Activated CD8-positive, alpha-beta T cell treated with anti-CD3 and anti-CD28 coated beads for 36 hours (primary cell): ENCODE results near the gene CIROP. TPM values are rescaled to one million over a fixed set of nuclear protein-coding genes. Genes with fewer than 3 reads are reported as not detected.
A peak's percentile ranks its signal among the peaks of the same experiment; 100 is the strongest.

ENCODE experiments used
- ATAC-seq: fragments of 200-7000 bp; cut with Tn5 transposase; one replicate; pipeline ENCODE4 v1.10.0; 2021; ENCODE audit warnings: mild to moderate bottlenecking, moderate library complexity
- CTCF ChIA-PET: fragments of 350-600 bp; sonication (Branson Sonifier 250); formaldehyde crosslinking; loops from one replicate; lab custom pipeline; 2021; ENCODE audit warnings: antibody characterized with exemption; lab: Charles Lee
- POLR2A ChIA-PET: fragments of 350-600 bp; sonication (Branson Sonifier 250); formaldehyde crosslinking; loops from one replicate; lab custom pipeline; 2021; ENCODE audit warnings: antibody characterized with exemption; lab: Charles Lee
- DNase-seq: peaks from one replicate; pipeline ENCODE4 v3.0.0-alpha.2; 2020
- H3K27ac Mint-ChIP-seq: one replicate; pipeline ENCODE4 v1.8.0; 2021; ENCODE audit warnings: mild to moderate bottlenecking, mixed read lengths
- H3K27me3 Mint-ChIP-seq: one replicate; pipeline ENCODE4 v1.8.0; 2021; ENCODE audit warnings: mixed read lengths
- H3K36me3 Mint-ChIP-seq: one replicate; pipeline ENCODE4 v1.8.0; 2021; ENCODE audit warnings: low read depth, mixed read lengths
- H3K4me1 Mint-ChIP-seq: one replicate; pipeline ENCODE4 v1.8.0; 2021; ENCODE audit warnings: low read depth, mixed read lengths
- H3K4me3 Mint-ChIP-seq: one replicate; pipeline ENCODE4 v1.8.0; 2021; ENCODE audit warnings: mild to moderate bottlenecking, moderate library complexity, mixed read lengths
- H3K9me3 Mint-ChIP-seq: one replicate; pipeline ENCODE4 v1.8.0; 2021; ENCODE audit warnings: mixed read lengths
- intact Hi-C: fragments of 100-400 bp; cut with micrococcal nuclease; formaldehyde crosslinking; loops from one replicate; pipeline ENCODE4 v1.10.0; 2022
- total RNA-seq, 2 experiments: library from RNA; stranded (reverse); gene quantifications; one replicate each; pipeline ENCODE4 v1.2.3, GENCODE V29; 2021
- TF ChIP-seq, protein P1 (sequence below): fragments of 200-600 bp; IDR thresholded peaks from one replicate; pipeline ENCODE4 v1.8.0; 2022; ENCODE audit warnings: antibody characterized with exemption, mild to moderate bottlenecking

CIROP gene, protein sequence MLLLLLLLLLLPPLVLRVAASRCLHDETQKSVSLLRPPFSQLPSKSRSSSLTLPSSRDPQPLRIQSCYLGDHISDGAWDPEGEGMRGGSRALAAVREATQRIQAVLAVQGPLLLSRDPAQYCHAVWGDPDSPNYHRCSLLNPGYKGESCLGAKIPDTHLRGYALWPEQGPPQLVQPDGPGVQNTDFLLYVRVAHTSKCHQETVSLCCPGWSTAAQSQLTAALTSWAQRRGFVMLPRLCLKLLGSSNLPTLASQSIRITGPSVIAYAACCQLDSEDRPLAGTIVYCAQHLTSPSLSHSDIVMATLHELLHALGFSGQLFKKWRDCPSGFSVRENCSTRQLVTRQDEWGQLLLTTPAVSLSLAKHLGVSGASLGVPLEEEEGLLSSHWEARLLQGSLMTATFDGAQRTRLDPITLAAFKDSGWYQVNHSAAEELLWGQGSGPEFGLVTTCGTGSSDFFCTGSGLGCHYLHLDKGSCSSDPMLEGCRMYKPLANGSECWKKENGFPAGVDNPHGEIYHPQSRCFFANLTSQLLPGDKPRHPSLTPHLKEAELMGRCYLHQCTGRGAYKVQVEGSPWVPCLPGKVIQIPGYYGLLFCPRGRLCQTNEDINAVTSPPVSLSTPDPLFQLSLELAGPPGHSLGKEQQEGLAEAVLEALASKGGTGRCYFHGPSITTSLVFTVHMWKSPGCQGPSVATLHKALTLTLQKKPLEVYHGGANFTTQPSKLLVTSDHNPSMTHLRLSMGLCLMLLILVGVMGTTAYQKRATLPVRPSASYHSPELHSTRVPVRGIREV
- total RNA-seq = not detected

DNA sequence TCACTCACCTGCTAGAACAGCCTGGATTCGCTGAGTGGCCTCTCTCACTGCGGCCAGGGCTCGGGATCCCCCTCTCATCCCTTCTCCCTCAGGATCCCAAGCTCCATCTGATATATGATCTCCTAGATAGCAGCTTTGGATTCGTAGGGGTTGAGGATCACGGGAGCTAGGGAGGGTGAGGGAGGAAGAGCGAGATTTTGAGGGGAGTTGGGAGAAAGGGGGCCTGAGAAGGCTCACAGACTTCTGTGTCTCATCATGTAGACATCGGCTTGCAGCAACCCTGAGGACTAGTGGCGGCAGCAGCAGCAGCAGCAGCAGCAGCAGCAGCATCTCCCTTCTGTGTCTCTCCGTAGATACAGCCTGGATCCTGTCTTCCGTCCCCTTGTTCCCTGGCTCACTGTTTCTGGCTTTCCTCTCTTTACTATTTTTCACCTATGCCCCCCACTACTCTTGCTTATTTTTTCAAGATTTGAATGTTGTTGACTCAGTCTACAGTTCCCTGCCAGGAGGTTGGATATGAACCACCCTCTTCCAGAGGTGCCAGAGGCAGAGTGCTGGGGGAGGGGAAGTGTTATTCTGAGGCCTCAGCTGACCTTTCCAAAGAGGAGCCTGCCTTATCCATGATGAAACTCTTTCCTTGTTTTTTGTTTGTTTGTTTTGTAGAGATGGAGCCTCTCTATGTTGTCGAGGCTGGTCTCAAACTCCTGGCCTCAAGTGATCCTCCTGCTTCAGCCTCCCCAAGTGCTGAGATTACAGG is at the start of gene CIROP:
TSS of gene CIROP (minus strand) at position 399 of the 757 bp plus-strand sequence. CDS start at position 330, 69 bp downstream.
- intact Hi-C loops = no loop called here
- Mint-ChIP-seq H3K27ac (no peak within 1 kb of the TSS), H3K27me3 (no peaks in the 10 kb centered on the region), H3K4me3 (no peak within 1 kb of the TSS), H3K36me3 (no peaks in the 10 kb centered on the region), H3K4me1 (no peaks in the 10 kb centered on the region), H3K9me3 (no peaks in the 10 kb centered on the region)
- ATAC-seq (no peak), DNase-seq (no peak)
- TF ChIP-seq, protein P1, sequence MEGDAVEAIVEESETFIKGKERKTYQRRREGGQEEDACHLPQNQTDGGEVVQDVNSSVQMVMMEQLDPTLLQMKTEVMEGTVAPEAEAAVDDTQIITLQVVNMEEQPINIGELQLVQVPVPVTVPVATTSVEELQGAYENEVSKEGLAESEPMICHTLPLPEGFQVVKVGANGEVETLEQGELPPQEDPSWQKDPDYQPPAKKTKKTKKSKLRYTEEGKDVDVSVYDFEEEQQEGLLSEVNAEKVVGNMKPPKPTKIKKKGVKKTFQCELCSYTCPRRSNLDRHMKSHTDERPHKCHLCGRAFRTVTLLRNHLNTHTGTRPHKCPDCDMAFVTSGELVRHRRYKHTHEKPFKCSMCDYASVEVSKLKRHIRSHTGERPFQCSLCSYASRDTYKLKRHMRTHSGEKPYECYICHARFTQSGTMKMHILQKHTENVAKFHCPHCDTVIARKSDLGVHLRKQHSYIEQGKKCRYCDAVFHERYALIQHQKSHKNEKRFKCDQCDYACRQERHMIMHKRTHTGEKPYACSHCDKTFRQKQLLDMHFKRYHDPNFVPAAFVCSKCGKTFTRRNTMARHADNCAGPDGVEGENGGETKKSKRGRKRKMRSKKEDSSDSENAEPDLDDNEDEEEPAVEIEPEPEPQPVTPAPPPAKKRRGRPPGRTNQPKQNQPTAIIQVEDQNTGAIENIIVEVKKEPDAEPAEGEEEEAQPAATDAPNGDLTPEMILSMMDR = no peak
- ChIA-PET POLR2A (interaction anchor here (0.7 kb wide), 1 partner anchor 214 kb away, joined by 4 read pairs; no protein-coding TSS in a partner anchor), CTCF (interaction anchor here (1.0 to 6.5 kb wide), 2 partner anchors 16 to 36 kb away, joined by 3 to 32 read pairs; no protein-coding TSS in a partner anchor)

DNA sequence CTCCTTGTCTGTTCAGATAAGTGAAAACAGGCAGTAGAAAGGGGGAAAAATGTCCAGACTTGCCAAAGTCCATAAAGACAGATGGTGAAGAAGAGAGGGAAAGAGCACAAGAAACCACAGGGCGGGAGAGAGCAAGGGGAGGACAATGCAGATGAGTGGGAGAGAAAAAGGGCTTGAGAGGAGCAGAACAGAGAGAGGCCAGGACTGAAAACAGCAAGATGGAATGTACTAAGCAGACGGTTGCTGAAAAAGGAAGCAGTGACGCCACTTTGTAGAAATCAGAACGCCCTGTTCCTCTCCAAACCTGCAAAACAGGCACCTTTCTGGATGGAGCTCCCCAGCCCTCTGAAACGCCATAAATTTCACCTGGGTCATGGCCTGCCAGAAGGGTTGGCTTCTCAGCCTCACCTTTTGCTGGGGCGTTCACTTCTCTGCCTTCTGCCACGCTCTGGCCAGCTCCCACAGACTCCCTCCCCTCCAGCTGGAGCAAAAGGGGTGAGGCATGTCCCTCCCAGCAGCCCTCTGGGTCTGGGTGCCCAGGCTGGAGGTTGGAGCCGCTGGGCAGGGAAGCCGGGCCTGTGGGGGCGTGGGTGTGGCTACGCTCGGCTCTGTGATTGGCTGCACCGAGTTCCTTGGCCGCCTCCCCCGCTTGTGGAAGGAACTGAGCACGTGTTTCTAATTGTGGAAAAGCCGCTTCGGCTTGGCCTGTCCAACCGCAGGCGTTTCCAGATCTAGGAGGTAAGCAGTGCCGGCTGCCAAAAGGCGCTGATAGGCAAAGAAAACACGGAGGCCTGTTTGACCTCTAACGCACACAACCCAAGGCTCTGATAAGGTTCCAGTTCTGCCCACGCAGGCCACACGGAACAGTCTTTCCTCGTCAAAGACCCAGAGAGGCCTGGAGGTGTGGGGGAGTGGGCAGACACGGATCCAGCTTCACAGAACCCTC is 49.3 kb upstream of the CIROP start:
- POLR2A ChIA-PET = no interaction called here
- H3K27me3 Mint-ChIP-seq = no peaks in the 10 kb centered on the region

DNA sequence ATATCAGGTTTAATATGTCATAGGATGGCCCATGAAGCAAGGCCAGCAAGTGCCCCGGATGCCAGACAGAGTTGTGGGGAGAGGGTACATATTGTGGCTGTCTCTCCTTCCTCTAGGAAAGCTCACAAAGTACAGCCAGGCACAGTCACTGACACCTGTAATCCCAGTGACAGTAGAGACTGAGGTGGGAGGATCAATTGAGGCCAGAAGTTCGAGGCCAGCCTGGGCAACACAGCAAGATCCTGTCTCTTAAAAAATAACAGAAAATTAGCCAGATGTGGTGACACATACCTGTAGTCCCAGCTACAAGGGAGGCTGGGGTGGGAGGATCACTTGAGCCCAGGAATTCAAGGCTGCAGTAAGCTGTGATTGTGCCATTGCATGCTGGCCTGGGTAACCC is 46.6 kb upstream of the CIROP start:
- ChIA-PET POLR2A (no interaction called here), CTCF (interaction anchor here (0.9 to 1.5 kb wide), 5 partner anchors 19 to 158 kb away, joined by 3 to 12 read pairs (median 3); no protein-coding TSS in a partner anchor)
- Mint-ChIP-seq H3K9me3 (no peaks in the 10 kb centered on the region), H3K4me3 (no peak overlapping the region), H3K4me1 (peaks cover 13% of the 10 kb centered on the region), H3K27ac (no peak overlapping the region), H3K36me3 (no peaks in the 10 kb centered on the region), H3K27me3 (peaks cover 3% of the 10 kb centered on the region)
- intact Hi-C loops = no loop called here
- ATAC-seq (no peak), DNase-seq (no peak)
- TF ChIP-seq, protein P1 = no peak

More for the DNA sequence above, 49.3 kb upstream of the CIROP start:
- peaks cover 13% of the 10 kb centered on the region for H3K4me1 Mint-ChIP-seq
- H3K4me3 Mint-ChIP-seq = no peak overlapping the region
- CTCF ChIA-PET = no interaction called here
- no peak overlapping the region for H3K27ac Mint-ChIP-seq
- DNase-seq (peak; percentile 6), ATAC-seq (no peak)
- intact Hi-C loops = no loop called here
- H3K9me3 Mint-ChIP-seq = no peaks in the 10 kb centered on the region
- TF ChIP-seq, protein P1 = no peak
- H3K36me3 Mint-ChIP-seq = no peaks in the 10 kb centered on the region

DNA sequence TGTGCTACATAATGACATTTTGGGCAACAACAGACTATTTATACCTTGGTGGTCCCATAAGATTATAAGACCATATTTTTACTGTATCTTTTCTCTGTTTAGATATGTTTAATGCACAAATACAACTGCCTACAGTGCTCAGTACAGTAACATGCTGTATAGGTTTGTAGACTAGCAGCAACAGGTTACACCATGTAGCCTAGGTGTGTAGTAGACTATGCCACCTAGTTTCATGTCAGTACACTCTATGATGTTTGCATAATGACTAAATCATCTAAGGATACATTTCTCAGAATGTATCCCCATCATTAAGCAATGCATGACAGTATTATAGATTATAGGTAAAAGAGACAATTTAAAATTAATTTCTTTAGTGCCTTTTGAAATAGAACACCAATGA is 45.0 kb upstream of the CIROP start:
- ATAC-seq (no peak), DNase-seq (no peak)
- intact Hi-C loops = no loop called here
- Mint-ChIP-seq H3K4me1 (peaks cover 10% of the 10 kb centered on the region), H3K4me3 (no peak overlapping the region), H3K36me3 (no peaks in the 10 kb centered on the region), H3K9me3 (no peaks in the 10 kb centered on the region), H3K27me3 (peaks cover 3% of the 10 kb centered on the region), H3K27ac (no peak overlapping the region)
- POLR2A ChIA-PET = interaction anchor here (0.6 to 1.3 kb wide), 2 partner anchors 41 to 129 kb away, joined by 4 to 5 read pairs; no protein-coding TSS in a partner anchor
- CTCF ChIA-PET = interaction anchor here (1.4 kb wide), 1 partner anchor 29 kb away, joined by 6 read pairs; no protein-coding TSS in a partner anchor
- TF ChIP-seq, protein P1 = no peak
